ENCODE data around the gene FDCSP. TPM values are rescaled to one million over a fixed set of nuclear protein-coding genes. Genes with fewer than 3 reads are reported as not detected.

The FDCSP gene
- total and polyA plus RNA-seq, 2 of the 8 experiments (the other 6 are each of a cell fraction or from before 2014, with no cell fraction given): not detected

DNA sequence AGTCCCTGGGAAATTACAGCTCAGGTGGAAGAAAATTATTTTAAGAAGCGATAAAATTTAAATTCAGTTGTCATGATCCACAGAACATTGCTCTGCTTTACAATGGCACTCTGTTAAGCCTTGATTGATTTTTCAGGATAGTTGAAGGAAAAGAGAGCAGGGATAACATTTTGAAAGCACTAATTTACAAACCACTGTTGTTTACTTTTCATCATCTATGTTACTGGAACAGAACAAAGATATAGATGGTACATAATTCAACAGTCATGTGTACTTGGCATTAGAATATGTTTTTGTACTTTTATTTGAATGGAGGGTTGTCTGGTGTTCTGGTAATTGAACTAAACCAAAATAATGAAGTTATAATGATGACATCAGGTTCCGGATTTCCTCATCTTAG, 33.0 kb upstream of the FDCSP start:
- no peak overlapping the region for H3K23ac ChIP-seq (ENCODE audit: insufficient read length)
- H4K91ac ChIP-seq (replicated peaks; ENCODE audit: insufficient read length, low read length): no peak overlapping the region
- no peaks in the 10 kb centered on the region for H4K20me1 ChIP-seq (replicated peaks in 1 of 2; ENCODE audit: control insufficient read depth in 1 of 2, insufficient read depth in 2 of 2, low read length in 2 of 2)
- ChIA-PET CTCF (ENCODE audit: partially characterized antibody) (interaction anchor here (0.6 to 2.2 kb wide), 2 partner anchors 9 kb away, joined by 5 to 11 read pairs; no protein-coding TSS in a partner anchor), POLR2A (ENCODE audit: partially characterized antibody) (no interaction called here)
- no peaks in the 10 kb centered on the region for H3K27me3 ChIP-seq (replicated peaks in 1 of 4; ENCODE audit: control insufficient read depth in 3 of 4, extremely low read depth in 1 of 4, insufficient read depth in 3 of 4, low read length in 3 of 4)
- no peaks in the 10 kb centered on the region for H3K4me1 ChIP-seq (replicated peaks in 1 of 4; ENCODE audit: control insufficient read depth in 3 of 4, insufficient read depth in 4 of 4, low read length in 3 of 4)
- H3K36me3 ChIP-seq (ENCODE audit: control insufficient read depth in 2 of 4, insufficient read depth in 4 of 4, low read length in 3 of 4): no peaks in the 10 kb centered on the region
- no peak overlapping the region for H2AK5ac ChIP-seq (ENCODE audit: low read depth, low read length)
- no peaks in the 10 kb centered on the region for H3K9me3 ChIP-seq (ENCODE audit: insufficient read depth in 2 of 2, low read depth in 1 of 2, low read length in 1 of 2)
- H3K79me2 ChIP-seq (ENCODE audit: control insufficient read depth in 1 of 2, insufficient read depth in 2 of 2, low read length in 2 of 2): no peaks in the 10 kb centered on the region
- no peak overlapping the region for H4K5ac ChIP-seq (ENCODE audit: insufficient read length, low read depth, low read length)
- H4K8ac ChIP-seq (ENCODE audit: extremely low read depth, insufficient read depth, low read length): no peak overlapping the region
- H2BK120ac ChIP-seq (replicated peaks; ENCODE audit: low read depth, low read length): no peak overlapping the region
- no peak overlapping the region for H2BK15ac ChIP-seq (ENCODE audit: low read length)
- no peak overlapping the region for H2BK5ac ChIP-seq (ENCODE audit: low read depth, low read length)
- no peak for FAIRE-seq
- no peak overlapping the region for H2AFZ ChIP-seq (ENCODE audit: low read length)
- H3K4me2 ChIP-seq (ENCODE audit: insufficient read depth in 1 of 2, low read depth in 2 of 2, low read length in 2 of 2): no peak overlapping the region
- H2BK12ac ChIP-seq (ENCODE audit: low read depth, low read length): no peak overlapping the region
- no peak for DNase-seq (ENCODE audit: low read depth in 1 of 2, low spot score in 2 of 2)
- H3K79me1 ChIP-seq (ENCODE audit: low read depth, low read length): no peaks in the 10 kb centered on the region
- H3K4ac ChIP-seq (replicated peaks; ENCODE audit: insufficient read length, low read depth, low read length): no peak overlapping the region
- no peak overlapping the region for H3K4me3 ChIP-seq (ENCODE audit: extremely low read depth in 1 of 4, insufficient read depth in 2 of 4, low read depth in 3 of 4, low read length in 4 of 4)
- TF ChIP-seq MAX (IDR thresholded peaks at IDR 0.05): no peak
- no peak for TF ChIP-seq GABPA (IDR thresholded peaks at IDR 0.05; ENCODE audit: borderline replicate concordance, insufficient read depth, low read length)
- no peak for TF ChIP-seq NRF1 (IDR thresholded peaks at IDR 0.05; ENCODE audit: low read depth, low read length)
- TF ChIP-seq GTF2F1 (IDR thresholded peaks at IDR 0.05; ENCODE audit: borderline replicate concordance, low read depth, low read length): no peak
- TF ChIP-seq TAF7 (optimal IDR thresholded peaks at IDR 0.05; ENCODE audit: borderline replicate concordance, low read depth, low read length): no peak
- TF ChIP-seq JUND (IDR thresholded peaks at IDR 0.05; ENCODE audit: low read length): no peak
- no peak for TF ChIP-seq EP300 (IDR thresholded peaks at IDR 0.05; ENCODE audit: borderline replicate concordance in 1 of 2, low read depth in 2 of 2, low read length in 2 of 2)
- no peak for TF ChIP-seq SIRT6 (IDR thresholded peaks at IDR 0.05; ENCODE audit: low read length)
- TF ChIP-seq TEAD4 (IDR thresholded peaks at IDR 0.05; ENCODE audit: low read depth, low read length): no peak
- no peak for TF ChIP-seq CBX8 (IDR thresholded peaks at IDR 0.05; ENCODE audit: borderline replicate concordance, low read depth, low read length)
- no peak for TF ChIP-seq RNF2 (IDR thresholded peaks at IDR 0.05; ENCODE audit: borderline replicate concordance, low read depth, low read length, missing control alignments, poor library complexity, severe bottlenecking)
- TF ChIP-seq TAF1 (IDR thresholded peaks at IDR 0.05; ENCODE audit: low read depth, low read length): no peak
- no peak for TF ChIP-seq POLR2AphosphoS5 (IDR thresholded peaks at IDR 0.05; ENCODE audit: low read depth, low read length)
- no peak for TF ChIP-seq JUN (IDR thresholded peaks at IDR 0.05; ENCODE audit: low read depth, low read length)
- 95% methylated on average over 2 of the region's 2 CpGs; no CpG with 5 or more reads in 1 of the 2 experiments for WGBS, 2 experiments (ENCODE audit: extremely low coverage in 1 of 2, insufficient coverage in 1 of 2, insufficient read length in 1 of 2, insufficient replicate concordance in 2 of 2, low coverage in 1 of 2, low lambda C conversion rate in 2 of 2, missing lambda C conversion rate in 1 of 2)
- H3K9ac ChIP-seq (replicated peaks in 1 of 4; ENCODE audit: extremely low read depth in 1 of 4, low read depth in 3 of 4, low read length in 3 of 4): no peak overlapping the region
- no peaks in the 10 kb centered on the region for H3K23me2 ChIP-seq (ENCODE audit: low read depth, low read length)
- H3K56ac ChIP-seq (replicated peaks; ENCODE audit: insufficient read length, low read depth, low read length): no peak overlapping the region
- no peak overlapping the region for H3K18ac ChIP-seq (ENCODE audit: extremely low read depth, low read length)
- H2BK20ac ChIP-seq (ENCODE audit: low read length): no peak overlapping the region
- no peak overlapping the region for H3K14ac ChIP-seq (ENCODE audit: insufficient read length)
- no peak overlapping the region for H3K27ac ChIP-seq (ENCODE audit: low read depth, low read length)
